Caki2 (cell line): Measurements from ENCODE around the gene ILF3. TPM values are rescaled to one million over a fixed set of nuclear protein-coding genes. Genes with fewer than 3 reads are reported as not detected.

ENCODE experiments used
- DNase-seq: peaks from one replicate; pipeline ENCODE4 v3.0.0-alpha.2; 2015; ENCODE audit warnings: low read depth
- in situ Hi-C: cut with HindIII; loops from 2 replicates; pipeline ENCODE4 v1.10.0; 2016; ENCODE audit warnings: low sequenced_read_pairs, low pct_unique_long_range_greater_than_20kb, mixed read lengths
- total RNA-seq: library from RNA; depleted of rRNA; stranded (reverse); fragments of >200 nt; shearing (Covaris generic); gene quantifications from 2 replicates; pipeline ENCODE4 v1.2.3, GENCODE V29; 2014; ENCODE audit warnings: low replicate concordance

The ILF3 gene
- total RNA-seq, 1 experiment from 2014 or later: 168 TPM

- no peak for DNase-seq
- in situ Hi-C loops: no loop called here
These were observed 33.6 kb downstream of the ILF3 start for GRCh38 chr19:10687518-10688288.

GRCh38 chr19:10688545-10689280, 34.6 kb downstream of the ILF3 start:
- DNase-seq: no peak
- in situ Hi-C loops: no loop called here

GRCh38 chr19:10690341-10690781, 36.2 kb downstream of the ILF3 start:
- in situ Hi-C loops: no loop called here
- no peak for DNase-seq

GRCh38 chr19:10691178-10691881, 37.2 kb downstream of the ILF3 start:
- in situ Hi-C loops: no loop called here
- DNase-seq: no peak

- DNase-seq: no peak
- in situ Hi-C loops: no loop called here
These were observed 37.7 kb downstream of the ILF3 start for GRCh38 chr19:10691883-10692282.

- DNase-seq: no peak
- in situ Hi-C loops: no loop called here
These were observed 38.6 kb downstream of the ILF3 start for GRCh38 chr19:10692673-10693264.

GRCh38 chr19:10694706-10695307, 40.7 kb downstream of the ILF3 start:
- in situ Hi-C loops: no loop called here
- DNase-seq: no peak

- in situ Hi-C loops: no loop called here
- peak; percentile 75 for DNase-seq
These were observed 41.6 kb downstream of the ILF3 start for GRCh38 chr19:10695401-10696398.

- in situ Hi-C loops: no loop called here
- no peak for DNase-seq
These were observed 45.6 kb downstream of the ILF3 start for GRCh38 chr19:10699650-10700335.

GRCh38 chr19:10701955-10702525, 47.9 kb downstream of the ILF3 start:
- no peak for DNase-seq
- in situ Hi-C loops: no loop called here

GRCh38 chr19:10706990-10707389, 52.8 kb downstream of the ILF3 start:
- in situ Hi-C loops: no loop called here
- no peak for DNase-seq

- no peak for DNase-seq
- in situ Hi-C loops: no loop called here
These were observed 53.3 kb downstream of the ILF3 start for GRCh38 chr19:10707440-10707839.

GRCh38 chr19:10708291-10708690, 54.1 kb downstream of the ILF3 start:
- no peak for DNase-seq
- in situ Hi-C loops: no loop called here

- in situ Hi-C loops: no loop called here
These were observed 57.9 kb downstream of the ILF3 start for GRCh38 chr19:10712045-10712444.

GRCh38 chr19:10712754-10713153, 58.6 kb downstream of the ILF3 start:
- DNase-seq: no peak
- in situ Hi-C loops: no loop called here

More at GRCh38 chr19:10712045-10712444, 57.9 kb downstream of the ILF3 start:
- no peak for DNase-seq

- in situ Hi-C loops: no loop called here
- DNase-seq: peak; percentile 49
These were observed 59.2 kb downstream of the ILF3 start for GRCh38 chr19:10713317-10713716.

- in situ Hi-C loops: no loop called here
- no peak for DNase-seq
These were observed 62.9 kb downstream of the ILF3 start for GRCh38 chr19:10717054-10717355.
